ENCODE data around the gene KANSL3.

KANSL3 gene

DNA sequence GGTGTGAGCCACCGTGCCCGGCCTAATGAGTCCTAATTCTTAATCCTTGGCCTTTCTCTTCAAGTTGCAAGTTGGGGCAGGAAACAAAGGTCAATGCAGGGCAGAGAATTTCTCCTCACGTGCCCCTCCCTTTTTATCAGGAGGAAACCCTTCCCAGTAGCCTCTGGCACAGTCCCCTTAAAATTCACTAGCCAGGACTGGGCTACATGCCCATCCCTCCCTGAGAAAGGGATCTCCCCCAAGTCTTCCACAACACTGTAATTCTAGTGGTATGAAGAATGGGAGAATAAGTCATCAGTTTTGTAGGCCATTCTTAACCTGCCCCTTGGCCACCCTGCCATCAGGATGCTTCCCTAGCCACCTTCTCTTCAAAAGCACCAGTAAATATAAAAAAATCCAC lies 59.4 kb downstream of the KANSL3 start:
- TF ChIP-seq, protein P1, sequence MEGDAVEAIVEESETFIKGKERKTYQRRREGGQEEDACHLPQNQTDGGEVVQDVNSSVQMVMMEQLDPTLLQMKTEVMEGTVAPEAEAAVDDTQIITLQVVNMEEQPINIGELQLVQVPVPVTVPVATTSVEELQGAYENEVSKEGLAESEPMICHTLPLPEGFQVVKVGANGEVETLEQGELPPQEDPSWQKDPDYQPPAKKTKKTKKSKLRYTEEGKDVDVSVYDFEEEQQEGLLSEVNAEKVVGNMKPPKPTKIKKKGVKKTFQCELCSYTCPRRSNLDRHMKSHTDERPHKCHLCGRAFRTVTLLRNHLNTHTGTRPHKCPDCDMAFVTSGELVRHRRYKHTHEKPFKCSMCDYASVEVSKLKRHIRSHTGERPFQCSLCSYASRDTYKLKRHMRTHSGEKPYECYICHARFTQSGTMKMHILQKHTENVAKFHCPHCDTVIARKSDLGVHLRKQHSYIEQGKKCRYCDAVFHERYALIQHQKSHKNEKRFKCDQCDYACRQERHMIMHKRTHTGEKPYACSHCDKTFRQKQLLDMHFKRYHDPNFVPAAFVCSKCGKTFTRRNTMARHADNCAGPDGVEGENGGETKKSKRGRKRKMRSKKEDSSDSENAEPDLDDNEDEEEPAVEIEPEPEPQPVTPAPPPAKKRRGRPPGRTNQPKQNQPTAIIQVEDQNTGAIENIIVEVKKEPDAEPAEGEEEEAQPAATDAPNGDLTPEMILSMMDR (IDR thresholded peaks at IDR 0.05; ENCODE audit: low read depth, low read length, missing control alignments), result no peak
- DNase-seq (ENCODE audit: low read depth), result no peak
- no peak overlapping the region for H3K4me3 ChIP-seq (ENCODE audit: low read depth, low read length)

DNA sequence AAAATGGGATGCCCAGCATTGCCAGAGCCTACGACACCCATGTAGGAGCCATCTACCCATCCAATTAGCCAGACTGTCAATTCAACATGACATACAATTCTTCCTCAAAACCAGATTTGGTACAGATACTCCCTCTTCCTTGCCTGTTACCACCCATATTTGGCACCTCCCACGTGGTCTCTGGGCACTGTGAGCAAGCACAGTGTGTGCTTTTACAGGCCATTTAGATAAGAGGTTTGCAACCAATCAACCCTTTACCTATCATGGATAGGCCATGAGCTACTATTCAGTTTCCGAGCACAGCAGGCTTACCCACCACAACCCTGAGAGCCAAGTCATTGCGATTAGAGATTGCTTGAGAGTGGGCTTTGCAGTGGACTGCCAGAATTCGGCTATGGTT lies 60.6 kb downstream of the KANSL3 start:
- TF ChIP-seq, protein P1 (IDR thresholded peaks at IDR 0.05; ENCODE audit: low read depth, low read length, missing control alignments), result no peak
- DNase-seq (ENCODE audit: low read depth), result no peak
- no peak overlapping the region for H3K4me3 ChIP-seq (ENCODE audit: low read depth, low read length)

DNA sequence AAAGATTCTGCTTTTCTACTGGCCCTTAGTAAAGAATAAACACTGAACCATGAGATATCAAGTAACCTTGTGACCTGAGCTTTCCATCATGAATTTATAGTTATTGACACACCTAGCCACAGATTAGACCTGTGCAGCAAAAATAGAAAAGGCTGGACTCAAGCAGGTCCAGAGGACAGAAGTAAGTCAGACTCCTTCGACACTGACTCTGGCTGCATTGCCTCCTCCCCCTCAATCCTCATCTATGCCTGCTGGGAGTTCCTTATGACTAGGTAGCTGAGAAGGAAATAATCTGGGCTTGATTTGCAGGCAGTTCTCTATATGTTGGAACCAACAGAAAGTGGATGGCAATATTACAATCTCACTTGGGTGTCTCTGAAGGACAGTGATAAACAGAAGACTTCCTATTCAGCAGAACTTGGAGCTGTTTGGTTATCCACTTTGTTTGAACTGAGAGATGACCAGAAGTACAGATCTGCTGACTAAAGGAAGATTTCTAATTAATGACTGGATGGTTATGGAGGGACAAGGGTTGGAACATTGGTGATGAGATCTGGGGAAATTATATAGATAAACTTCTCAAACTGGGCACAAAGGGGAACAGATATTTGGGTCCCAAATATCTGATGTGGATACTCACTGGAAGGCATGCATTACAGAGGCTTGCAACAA lies 62.2 kb downstream of the KANSL3 start:
- TF ChIP-seq, protein P1 (IDR thresholded peaks at IDR 0.05; ENCODE audit: low read depth, low read length, missing control alignments), result no peak
- no peak overlapping the region for H3K4me3 ChIP-seq (ENCODE audit: low read depth, low read length)
- no peak for DNase-seq (ENCODE audit: low read depth)

DNA sequence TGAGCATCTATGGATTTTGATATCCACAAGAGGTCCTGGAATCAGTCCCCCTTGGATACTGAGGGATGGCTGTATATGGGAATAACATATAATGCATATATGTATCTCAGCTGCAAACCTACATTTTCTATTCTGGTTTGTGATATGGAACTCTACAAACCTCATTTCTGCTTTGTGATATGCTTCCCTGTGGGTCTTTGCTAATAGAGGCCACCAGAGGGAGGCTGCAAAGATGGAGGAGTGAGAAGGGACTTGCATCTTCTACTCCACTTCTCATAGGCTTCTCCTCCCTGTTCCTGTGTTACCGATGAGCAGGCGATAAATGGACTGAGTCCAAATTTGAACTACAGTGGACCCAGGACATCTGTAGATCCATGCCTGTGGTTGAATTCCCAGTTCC lies 63.7 kb downstream of the KANSL3 start:
- TF ChIP-seq, protein P1 (IDR thresholded peaks at IDR 0.05; ENCODE audit: low read depth, low read length, missing control alignments), result no peak
- DNase-seq (ENCODE audit: low read depth), result no peak
- H3K4me3 ChIP-seq (ENCODE audit: low read depth, low read length), result no peak overlapping the region

DNA sequence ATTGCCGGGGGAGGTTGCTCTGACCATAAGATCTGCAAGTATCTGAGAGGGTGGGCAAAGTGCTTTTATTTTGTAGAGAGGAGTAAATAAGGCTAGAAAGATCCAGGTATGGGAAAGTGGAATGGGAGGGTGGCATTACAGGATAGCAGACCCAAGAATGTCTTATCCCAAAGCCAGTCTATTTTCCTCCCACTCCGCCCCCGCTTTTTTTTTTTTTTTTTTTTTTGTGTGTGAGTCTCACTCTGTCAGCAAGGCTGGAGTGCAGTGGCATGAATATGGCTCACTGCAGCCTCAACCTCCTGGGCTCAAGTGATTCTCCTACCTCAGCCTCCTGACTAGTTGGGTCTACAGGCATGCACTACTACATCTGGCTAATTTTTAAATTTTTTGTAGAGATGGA lies 70.0 kb downstream of the KANSL3 start:
- H3K4me3 ChIP-seq (ENCODE audit: low read depth, low read length), result no peak overlapping the region
- TF ChIP-seq, protein P1 (IDR thresholded peaks at IDR 0.05; ENCODE audit: low read depth, low read length, missing control alignments), result no peak
- DNase-seq (ENCODE audit: low read depth), result no peak

DNA sequence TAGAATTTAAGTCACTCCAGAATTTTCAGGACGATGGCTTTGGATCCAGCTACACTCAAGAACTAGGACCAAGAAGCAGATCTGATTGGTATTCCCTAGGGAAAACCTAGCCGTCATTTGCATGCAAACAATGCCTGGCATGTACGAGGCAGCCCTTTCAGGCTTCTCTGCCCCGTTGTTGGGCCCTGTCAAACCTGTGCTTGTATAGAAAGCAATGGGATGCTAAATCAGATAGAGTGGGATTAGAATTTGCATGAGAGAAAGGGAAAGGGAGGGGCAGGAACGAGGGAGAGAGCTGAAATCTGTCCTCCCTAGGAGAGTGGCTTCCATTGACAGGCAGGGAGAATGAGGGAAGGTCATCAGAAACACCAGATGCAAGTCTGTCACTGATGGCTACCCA lies 73.0 kb downstream of the KANSL3 start:
- DNase-seq (ENCODE audit: low read depth), result no peak
- no peak overlapping the region for H3K4me3 ChIP-seq (ENCODE audit: low read depth, low read length)

More for the DNA sequence above, 73.0 kb downstream of the KANSL3 start:
- TF ChIP-seq, protein P1 (IDR thresholded peaks at IDR 0.05; ENCODE audit: low read depth, low read length, missing control alignments), result no peak
